HG02610 (cell line): Measurements from ENCODE around the gene TNNT3.

Experiments
- ATAC-seq: cut with Tn5 transposase; IDR thresholded peaks from one replicate; pipeline ENCODE4 v1.9.1; 2021; ENCODE audit warnings: mild to moderate bottlenecking, moderate library complexity; ENCODE audit not compliant: unreplicated experiment

TNNT3 gene

GRCh38 chr11:1988174-1988573 lies 68.7 kb downstream of the TNNT3 start:
- no peak for ATAC-seq
